ENCODE measurements around the gene SACM1L.
"Not testable (repeated sequence)": the region's sequence is repeated elsewhere in the genome, so short reads cannot be mapped to it uniquely, and the experiment has no call there.

SACM1L gene

DNA sequence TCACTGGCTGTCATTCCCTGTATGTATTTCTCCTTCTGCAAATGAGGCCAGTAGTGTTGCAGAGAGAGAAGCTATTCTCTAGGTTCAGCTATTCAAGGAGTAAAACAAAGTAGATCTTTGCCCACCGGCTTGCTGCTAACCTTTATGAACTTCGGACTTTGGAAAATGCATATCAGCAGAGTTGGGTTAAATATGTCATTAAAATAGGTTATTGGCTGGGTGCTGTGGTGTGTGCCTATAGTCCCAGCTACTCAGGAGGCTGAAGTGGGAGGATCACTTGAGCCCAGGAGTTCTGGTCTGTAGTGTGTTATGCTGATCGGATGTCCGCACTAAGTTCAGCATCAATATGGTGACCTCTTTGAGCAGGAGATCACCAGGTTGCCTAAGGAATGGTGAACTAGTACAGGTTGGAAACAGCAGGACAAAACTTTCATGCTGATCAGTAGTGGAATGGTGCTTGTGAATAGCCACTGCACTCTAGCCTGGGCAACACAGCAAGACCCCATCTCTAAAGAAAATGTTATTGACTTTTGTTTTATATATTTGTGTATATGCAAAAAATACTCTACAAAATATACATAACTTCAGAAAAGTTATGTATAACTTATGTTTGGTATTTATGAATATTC is 53.4 kb downstream of the SACM1L start:
- no peak for FAIRE-seq
- no peak for TF ChIP-seq CTCF (IDR thresholded peaks at IDR 0.05; ENCODE audit: insufficient read depth, missing control alignments)
- DNase-seq (ENCODE audit: insufficient read length, low spot score) = no peak

- TF ChIP-seq CTCF (IDR thresholded peaks at IDR 0.05; ENCODE audit: insufficient read depth, missing control alignments) = no peak
- DNase-seq (ENCODE audit: insufficient read length, low spot score) (no peak), FAIRE-seq (no peak)
Measured at GRCh38 chr3:45746165-45746776, 57.1 kb downstream of the SACM1L start.

DNA sequence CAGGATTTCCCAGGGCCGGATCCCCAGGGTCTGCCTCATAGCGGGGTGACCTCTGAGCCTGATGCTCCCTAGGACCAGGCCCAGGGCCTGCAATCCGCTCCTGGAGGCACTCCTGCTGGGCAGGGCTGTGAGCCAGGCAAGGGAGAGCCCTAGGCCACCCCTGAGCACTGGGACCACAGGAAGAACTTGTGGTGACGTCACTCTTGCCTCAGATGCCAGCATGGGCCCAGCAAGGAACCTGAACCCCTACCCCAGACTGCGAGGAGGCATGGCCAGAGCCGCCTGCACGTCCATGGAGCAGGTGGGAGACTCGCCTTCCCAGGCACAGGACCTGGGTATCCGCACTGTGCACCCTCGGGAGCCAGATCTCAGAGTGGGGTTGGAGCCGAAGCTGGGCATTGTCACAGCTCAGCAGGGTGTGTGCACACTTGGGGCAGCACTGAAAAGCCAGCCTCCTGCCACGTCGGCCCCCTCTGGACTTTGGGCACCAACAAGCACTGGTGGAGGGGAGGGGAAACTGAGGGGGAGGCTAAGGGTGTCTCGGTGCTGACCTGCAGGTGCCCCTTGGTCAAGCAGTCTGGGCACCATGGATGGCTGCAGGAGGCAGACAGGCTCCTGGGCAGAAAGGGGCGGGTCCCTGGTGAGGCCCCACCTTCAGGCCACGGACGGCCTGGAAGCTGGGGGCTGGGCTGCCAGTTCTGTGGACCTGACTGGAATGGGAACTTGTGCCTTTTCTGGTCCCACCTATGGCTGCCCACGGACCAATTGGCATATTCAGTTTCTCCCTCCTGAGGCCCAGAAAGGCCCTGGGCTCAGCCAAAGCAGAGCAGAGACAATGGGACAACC is 57.8 kb downstream of the SACM1L start:
- DNase-seq (ENCODE audit: insufficient read length, low spot score) (no peak), FAIRE-seq (no peak)
- TF ChIP-seq CTCF (IDR thresholded peaks at IDR 0.05; ENCODE audit: insufficient read depth, missing control alignments) = no peak

DNA sequence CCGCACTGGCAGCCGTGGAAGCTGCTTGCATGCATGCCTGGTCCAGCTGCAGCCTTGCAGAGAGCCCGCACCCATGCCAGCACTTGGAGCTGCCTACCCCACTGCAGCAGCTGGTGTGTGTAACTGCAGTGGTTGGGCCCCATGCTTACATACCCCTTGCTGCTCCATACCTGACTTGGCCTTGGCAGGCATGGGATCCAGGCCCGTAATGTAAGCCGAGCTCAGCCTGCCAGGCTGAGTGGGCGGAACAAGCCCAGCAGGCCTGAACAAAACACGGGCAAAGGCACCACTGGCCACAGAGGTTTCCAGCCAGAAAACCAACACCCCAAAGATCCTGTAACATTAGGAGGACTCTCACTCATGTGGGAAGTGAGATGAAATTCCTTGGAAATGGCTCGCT is 58.9 kb downstream of the SACM1L start:
- DNase-seq (ENCODE audit: insufficient read length, low spot score) (no peak), FAIRE-seq (no peak)
- TF ChIP-seq CTCF (IDR thresholded peaks at IDR 0.05; ENCODE audit: insufficient read depth, missing control alignments) = no peak

DNA sequence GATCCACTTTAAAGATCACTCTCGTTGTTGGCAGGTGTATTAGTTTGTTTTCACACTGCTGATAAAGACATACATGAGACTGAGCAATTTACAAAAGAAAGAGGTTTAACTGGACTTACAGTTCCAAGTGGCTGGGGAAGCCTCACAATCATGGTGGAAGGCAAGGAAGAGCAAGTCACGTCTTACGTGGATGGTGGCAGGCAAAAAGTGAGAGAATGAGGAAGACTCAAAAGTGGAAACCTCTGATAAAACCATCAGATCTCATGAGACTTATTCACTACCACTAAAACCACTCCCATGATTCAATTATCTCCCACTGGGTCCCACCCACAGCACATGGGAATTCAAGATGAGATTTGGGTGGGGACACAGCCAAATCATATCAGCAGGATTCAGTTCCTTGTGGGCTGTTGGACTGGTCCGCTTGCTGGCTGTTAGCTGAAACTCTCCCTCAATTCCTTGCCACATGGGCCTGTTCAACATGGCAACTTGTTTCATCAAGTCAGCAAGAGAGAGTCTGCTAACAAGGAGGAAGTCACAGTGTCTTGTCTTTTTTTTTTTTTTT is 59.9 kb downstream of the SACM1L start:
- not testable (repeated sequence) for FAIRE-seq

DNA sequence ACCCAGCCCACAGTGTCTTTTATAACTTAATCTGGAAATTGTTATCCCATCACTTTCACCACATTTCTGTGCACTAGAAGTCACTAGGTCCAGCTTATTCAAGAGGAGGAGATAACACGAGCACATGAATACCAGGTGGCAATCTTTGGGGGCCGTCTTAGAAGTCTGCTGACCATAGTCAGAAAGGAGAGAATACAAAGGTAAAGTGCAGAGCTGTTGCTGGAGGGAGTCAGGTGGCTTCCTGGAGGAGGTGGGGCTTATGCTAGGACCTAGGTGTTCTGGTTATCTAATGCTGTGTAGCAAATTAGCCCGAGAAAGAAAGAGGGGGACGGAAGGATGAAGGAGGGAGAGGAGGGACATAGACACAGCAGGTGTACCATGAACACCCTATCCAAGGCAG is 60.7 kb downstream of the SACM1L start:
- TF ChIP-seq CTCF (IDR thresholded peaks at IDR 0.05; ENCODE audit: insufficient read depth, missing control alignments) = no peak
- DNase-seq (ENCODE audit: insufficient read length, low spot score) (no peak), FAIRE-seq (no peak)

More for the DNA sequence above, 59.9 kb downstream of the SACM1L start:
- not testable (repeated sequence) for DNase-seq (ENCODE audit: insufficient read length, low spot score)

DNA sequence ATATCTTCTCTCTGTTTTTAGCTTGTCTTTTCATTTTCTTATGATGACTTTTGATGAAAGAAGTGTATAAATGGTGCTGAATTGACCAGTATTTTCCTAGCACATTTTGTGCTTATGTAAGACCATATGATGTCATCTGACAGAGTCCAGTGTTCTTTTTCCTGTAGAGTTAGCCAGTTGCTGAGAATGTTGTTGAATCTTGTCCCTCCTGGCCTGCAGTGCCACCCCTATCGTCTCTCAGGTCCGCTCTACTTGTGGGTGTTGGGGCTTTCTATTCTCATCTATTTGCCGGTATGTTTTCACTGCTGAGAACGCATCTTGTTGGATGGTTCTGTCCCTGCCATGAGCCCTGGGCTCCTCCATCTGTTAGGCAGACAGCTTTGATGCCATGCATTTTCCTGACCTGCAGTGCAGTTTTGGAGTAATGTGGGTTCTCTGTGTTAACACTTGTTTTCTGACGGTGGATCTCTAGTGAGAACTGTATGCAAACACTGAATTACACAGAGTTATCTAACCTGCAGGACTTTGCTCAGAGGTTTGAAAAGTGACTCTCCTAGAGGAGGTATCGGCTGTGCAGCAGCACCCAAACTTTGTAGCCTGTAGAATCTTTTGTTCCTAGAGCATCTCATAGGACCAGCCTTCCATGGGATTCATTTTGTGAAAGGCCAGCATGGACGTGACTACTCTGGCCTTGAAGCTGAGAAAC is 62.5 kb downstream of the SACM1L start:
- DNase-seq (ENCODE audit: insufficient read length, low spot score) (no peak), FAIRE-seq (no peak)
- TF ChIP-seq CTCF (IDR thresholded peaks at IDR 0.05; ENCODE audit: insufficient read depth, missing control alignments) = no peak
